Panc1 (cell line): ENCODE measurements around the gene CCDC15. TPM values are rescaled to one million over a fixed set of nuclear protein-coding genes. Genes with fewer than 3 reads are reported as not detected.

Experiments used
- ATAC-seq: fragments of 200-7000 bp; cut with Tn5 transposase; 2 replicates; pipeline ENCODE4 v1.9.1; 2020; ENCODE audit warnings: mild to moderate bottlenecking, moderate library complexity
- BruUV-seq: library from RNA; stranded (reverse); fragments of 400-500 nt; replicated peaks from 2 replicates; lab custom pipeline; 2021; lab: Mats Ljungman, UMichigan
- CTCF ChIA-PET: fragments of 300-600 bp; sonication (Branson Sonifier 250); formaldehyde crosslinking; loops from one replicate; lab custom pipeline; 2022; ENCODE audit warnings: antibody characterized with exemption; lab: Charles Lee
- POLR2A ChIA-PET: fragments of 300-600 bp; sonication (Branson Sonifier 250); formaldehyde crosslinking; loops from one replicate; lab custom pipeline; 2022; ENCODE audit warnings: antibody characterized with exemption; lab: Charles Lee
- DNase-seq: peaks from one replicate; pipeline ENCODE4 v3.0.0-alpha.2; 2010; ENCODE audit warnings: low read depth, low spot score
- H3K27ac ChIP-seq: 2 replicates; pipeline ENCODE4 v1.5.1; 2011; ENCODE audit warnings: mild to moderate bottlenecking, low read length, inconsistent platforms
- H3K27me3 ChIP-seq: fragments of 200-500 bp; sonication (Bioruptor generic); 2 replicates; pipeline ENCODE4 v1.6.0; 2014; ENCODE audit warnings: low read length, inconsistent platforms; ENCODE audit not compliant: control insufficient read depth, insufficient read depth
- H3K36me3 ChIP-seq: fragments of 200-500 bp; sonication (Bioruptor generic); 2 replicates; pipeline ENCODE4 v1.5.1; 2014; ENCODE audit warnings: inconsistent platforms, mild to moderate bottlenecking, low read length, moderate library complexity; ENCODE audit not compliant: control insufficient read depth, insufficient read depth
- H3K4me1 ChIP-seq: 2 replicates; pipeline ENCODE4 v1.5.1; 2011; ENCODE audit warnings: inconsistent platforms, mild to moderate bottlenecking, low read length, moderate library complexity; ENCODE audit not compliant: control insufficient read depth, insufficient read depth
- H3K4me3 ChIP-seq, 2 experiments: 2 replicates each; pipeline ENCODE4 v1.5.1; 2011 to 2012; ENCODE audit warnings: low read depth in 2 of 2, low read length in 2 of 2, mild to moderate bottlenecking in 2 of 2, inconsistent platforms in 1 of 2, moderate library complexity in 1 of 2
- H3K9me3 ChIP-seq: fragments of 200-500 bp; sonication (Bioruptor generic); 2 replicates; pipeline ENCODE4 v1.5.1; 2014; ENCODE audit warnings: low read depth, mild to moderate bottlenecking, inconsistent platforms, low read length, moderate library complexity; ENCODE audit not compliant: control insufficient read depth, insufficient read depth
- POLR2AphosphoS5 ChIP-seq: IDR thresholded peaks from 2 replicates; pipeline ENCODE4 v1.6.1; 2012; ENCODE audit warnings: mild to moderate bottlenecking, low read depth, low read length, moderate library complexity
- SIN3A ChIP-seq: IDR thresholded peaks from 2 replicates; pipeline ENCODE4 v1.6.1; 2012; ENCODE audit warnings: low read depth, mild to moderate bottlenecking, low read length, moderate library complexity, borderline replicate concordance; ENCODE audit not compliant: insufficient read depth
- TCF7L2 ChIP-seq: IDR thresholded peaks from 2 replicates; pipeline ENCODE4 v1.6.1; 2011; ENCODE audit warnings: mild to moderate bottlenecking, low read depth, low read length, inconsistent platforms
- in situ Hi-C: cut with HindIII; loops from 2 replicates; pipeline ENCODE4 v1.10.0; 2016; ENCODE audit warnings: low sequenced_read_pairs, low pct_unique_long_range_greater_than_20kb
- intact Hi-C: fragments of 100-400 bp; cut with micrococcal nuclease; formaldehyde crosslinking; loops from one replicate; pipeline ENCODE4 v1.10.0; 2022; ENCODE audit not compliant: unreplicated experiment
- total RNA-seq: library from RNA; stranded (reverse); gene quantifications from one replicate; pipeline ENCODE4 v1.2.1, GENCODE V29; 2021; ENCODE audit not compliant: unreplicated experiment
- TF ChIP-seq, protein P1 (sequence below), 2 experiments: IDR thresholded peaks; 2 replicates each; pipeline ENCODE4 v1.6.1; 2011 to 2012; ENCODE audit warnings: low read depth in 2 of 2, control low read depth in 1 of 2, low read length in 1 of 2, mild to moderate bottlenecking in 1 of 2, moderate library complexity in 1 of 2; ENCODE audit not compliant: insufficient read depth in 1 of 2
- TF ChIP-seq, protein P2 (sequence below): fragments of 450-650 bp; IDR thresholded peaks from 2 replicates; pipeline ENCODE4 v1.5.1; 2017; ENCODE audit warnings: mild to moderate bottlenecking

Gene CCDC15
- total RNA-seq, 1 experiment from 2014 or later = 2.8 TPM

DNA sequence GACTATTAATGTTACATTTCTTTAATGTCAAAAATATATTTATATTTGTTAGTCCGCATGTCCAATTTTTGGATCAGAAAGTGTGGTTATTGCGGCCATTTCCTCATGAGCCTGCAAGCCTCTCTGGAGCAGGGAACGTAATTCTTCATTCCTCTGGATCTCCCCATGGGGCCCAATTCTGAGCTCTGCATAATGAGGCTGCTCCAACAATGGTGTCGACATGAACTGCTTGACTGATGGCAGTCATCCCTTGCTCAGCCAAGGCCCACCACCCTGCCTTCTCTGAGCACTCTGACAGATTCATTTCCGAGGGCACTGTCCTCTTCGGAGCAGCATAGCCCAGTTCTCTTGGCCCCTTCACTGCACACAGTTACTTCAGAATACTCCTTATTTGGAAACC, 15.0 kb upstream of the CCDC15 start:
- no peak overlapping the region for H3K4me3 ChIP-seq
- ATAC-seq (no peak), DNase-seq (no peak)
- in situ Hi-C loops = no loop called here
- H3K27ac ChIP-seq = no peak overlapping the region
- H3K27me3 ChIP-seq = peaks cover 24% of the 10 kb centered on the region
- no peak for TF ChIP-seq SIN3A
- TF ChIP-seq, protein P1, sequence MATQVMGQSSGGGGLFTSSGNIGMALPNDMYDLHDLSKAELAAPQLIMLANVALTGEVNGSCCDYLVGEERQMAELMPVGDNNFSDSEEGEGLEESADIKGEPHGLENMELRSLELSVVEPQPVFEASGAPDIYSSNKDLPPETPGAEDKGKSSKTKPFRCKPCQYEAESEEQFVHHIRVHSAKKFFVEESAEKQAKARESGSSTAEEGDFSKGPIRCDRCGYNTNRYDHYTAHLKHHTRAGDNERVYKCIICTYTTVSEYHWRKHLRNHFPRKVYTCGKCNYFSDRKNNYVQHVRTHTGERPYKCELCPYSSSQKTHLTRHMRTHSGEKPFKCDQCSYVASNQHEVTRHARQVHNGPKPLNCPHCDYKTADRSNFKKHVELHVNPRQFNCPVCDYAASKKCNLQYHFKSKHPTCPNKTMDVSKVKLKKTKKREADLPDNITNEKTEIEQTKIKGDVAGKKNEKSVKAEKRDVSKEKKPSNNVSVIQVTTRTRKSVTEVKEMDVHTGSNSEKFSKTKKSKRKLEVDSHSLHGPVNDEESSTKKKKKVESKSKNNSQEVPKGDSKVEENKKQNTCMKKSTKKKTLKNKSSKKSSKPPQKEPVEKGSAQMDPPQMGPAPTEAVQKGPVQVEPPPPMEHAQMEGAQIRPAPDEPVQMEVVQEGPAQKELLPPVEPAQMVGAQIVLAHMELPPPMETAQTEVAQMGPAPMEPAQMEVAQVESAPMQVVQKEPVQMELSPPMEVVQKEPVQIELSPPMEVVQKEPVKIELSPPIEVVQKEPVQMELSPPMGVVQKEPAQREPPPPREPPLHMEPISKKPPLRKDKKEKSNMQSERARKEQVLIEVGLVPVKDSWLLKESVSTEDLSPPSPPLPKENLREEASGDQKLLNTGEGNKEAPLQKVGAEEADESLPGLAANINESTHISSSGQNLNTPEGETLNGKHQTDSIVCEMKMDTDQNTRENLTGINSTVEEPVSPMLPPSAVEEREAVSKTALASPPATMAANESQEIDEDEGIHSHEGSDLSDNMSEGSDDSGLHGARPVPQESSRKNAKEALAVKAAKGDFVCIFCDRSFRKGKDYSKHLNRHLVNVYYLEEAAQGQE (IDR thresholded peaks at IDR 0.05; ENCODE audit: insufficient read depth in 1 of 2, low read depth in 2 of 2, low read length in 1 of 2) = no peak
- ChIA-PET CTCF (no interaction called here), POLR2A (interaction anchor here (0.7 kb wide), 1 partner anchor 175 kb away, joined by 5 read pairs; no protein-coding TSS in a partner anchor)
- no peaks in the 10 kb centered on the region for H3K4me1 ChIP-seq
- no peaks in the 10 kb centered on the region for H3K9me3 ChIP-seq
- intact Hi-C loops = no loop called here
- no peaks in the 10 kb centered on the region for H3K36me3 ChIP-seq
- no TSS peak for BruUV-seq

DNA sequence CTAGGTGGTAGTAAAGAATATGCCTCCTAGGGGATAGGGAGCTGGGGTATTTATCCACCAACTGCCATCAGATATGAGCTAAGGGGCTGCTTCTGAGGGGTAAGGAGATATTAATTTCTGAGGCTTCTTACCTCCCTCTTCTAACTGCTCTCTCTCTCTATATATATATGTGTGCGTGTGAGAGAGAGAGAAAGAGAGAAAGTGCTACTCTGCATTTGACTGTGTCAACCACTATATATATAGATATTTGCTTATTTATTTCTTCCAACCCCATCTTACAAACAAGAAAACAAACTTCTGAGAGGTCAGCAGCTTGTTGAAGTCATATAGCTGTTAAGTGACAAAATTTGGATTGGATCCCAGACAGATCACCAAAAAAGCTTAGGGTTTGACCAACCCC, 12.3 kb upstream of the CCDC15 start:
- TF ChIP-seq TCF7L2 (no peak), SIN3A (no peak), POLR2AphosphoS5 (no peak)
- TF ChIP-seq, protein P2, sequence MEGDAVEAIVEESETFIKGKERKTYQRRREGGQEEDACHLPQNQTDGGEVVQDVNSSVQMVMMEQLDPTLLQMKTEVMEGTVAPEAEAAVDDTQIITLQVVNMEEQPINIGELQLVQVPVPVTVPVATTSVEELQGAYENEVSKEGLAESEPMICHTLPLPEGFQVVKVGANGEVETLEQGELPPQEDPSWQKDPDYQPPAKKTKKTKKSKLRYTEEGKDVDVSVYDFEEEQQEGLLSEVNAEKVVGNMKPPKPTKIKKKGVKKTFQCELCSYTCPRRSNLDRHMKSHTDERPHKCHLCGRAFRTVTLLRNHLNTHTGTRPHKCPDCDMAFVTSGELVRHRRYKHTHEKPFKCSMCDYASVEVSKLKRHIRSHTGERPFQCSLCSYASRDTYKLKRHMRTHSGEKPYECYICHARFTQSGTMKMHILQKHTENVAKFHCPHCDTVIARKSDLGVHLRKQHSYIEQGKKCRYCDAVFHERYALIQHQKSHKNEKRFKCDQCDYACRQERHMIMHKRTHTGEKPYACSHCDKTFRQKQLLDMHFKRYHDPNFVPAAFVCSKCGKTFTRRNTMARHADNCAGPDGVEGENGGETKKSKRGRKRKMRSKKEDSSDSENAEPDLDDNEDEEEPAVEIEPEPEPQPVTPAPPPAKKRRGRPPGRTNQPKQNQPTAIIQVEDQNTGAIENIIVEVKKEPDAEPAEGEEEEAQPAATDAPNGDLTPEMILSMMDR = no peak
- TF ChIP-seq, protein P1 (IDR thresholded peaks at IDR 0.05; ENCODE audit: insufficient read depth in 1 of 2, low read depth in 2 of 2, low read length in 1 of 2) = no peak
- Histone ChIP-seq H3K27ac (no peak overlapping the region), H3K4me3 (no peak overlapping the region), H3K4me1 (no peaks in the 10 kb centered on the region), H3K36me3 (no peaks in the 10 kb centered on the region), H3K27me3 (peaks cover 19% of the 10 kb centered on the region), H3K9me3 (no peaks in the 10 kb centered on the region)
- in situ Hi-C loops (no loop called here), intact Hi-C loops (no loop called here)
- POLR2A ChIA-PET = no interaction called here
- no peak for ATAC-seq
- no peak for DNase-seq
- CTCF ChIA-PET = interaction anchor here (0.6 to 0.9 kb wide), 2 partner anchors 65 to 263 kb away, joined by 3 read pairs; no protein-coding TSS in a partner anchor
- no TSS peak for BruUV-seq
